Activated naive CD4-positive, alpha-beta T cell treated with anti-CD3 and anti-CD28 coated beads, Interleukin-2, amount 50 U/mL, for 16 hours (primary cell): Measurements from ENCODE around the gene OR56A1.

ENCODE experiments used
- DNase-seq: peaks from one replicate; pipeline ENCODE4 v3.0.0-alpha.2; 2020

OR56A1 gene

DNA sequence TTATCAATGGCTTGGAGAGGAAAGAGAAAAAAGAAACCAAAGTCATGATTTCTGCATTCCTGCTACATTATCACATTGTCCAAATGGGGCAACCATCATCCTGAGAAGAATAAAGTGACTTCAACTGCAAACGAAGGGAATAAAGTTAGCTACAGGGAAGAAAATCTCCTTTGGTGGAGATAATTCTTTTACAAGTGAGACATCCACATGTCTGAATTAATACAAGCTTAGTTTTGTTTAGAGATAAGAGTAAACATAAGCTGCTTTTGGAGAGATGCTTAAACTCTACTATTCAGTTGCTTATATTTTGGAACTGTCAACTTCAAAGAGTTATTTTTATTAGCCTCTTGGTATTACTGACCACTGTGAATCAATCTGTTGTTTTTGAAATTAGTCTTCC lies 43.7 kb downstream of the OR56A1 start, which contains the start of gene OR52L1:
Gene OR52L1, minus strand, starts transcription at position 101 of the 400 bp plus-strand sequence. Its CDS starts 55 bp downstream, at position 46.
- no peak for DNase-seq

DNA sequence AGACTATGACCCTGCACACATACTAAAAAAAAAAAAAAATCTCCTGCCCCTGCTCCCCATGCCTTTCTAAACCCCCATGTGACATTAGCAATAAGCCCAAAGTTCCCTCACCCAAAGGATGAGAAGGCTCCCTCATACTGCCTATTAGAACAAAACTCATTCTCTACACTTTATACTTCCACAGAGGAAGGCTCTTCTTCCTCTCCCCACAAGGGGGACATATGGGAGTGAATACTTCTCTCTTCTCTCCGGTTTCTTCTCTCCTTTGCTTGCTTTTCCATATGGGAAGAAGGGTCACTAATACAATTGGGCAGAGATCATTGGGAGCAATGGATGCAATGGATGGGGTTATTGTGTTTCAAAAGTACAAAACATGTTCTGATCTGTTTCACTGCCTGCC lies 47.1 kb downstream of the OR56A1 start:
- DNase-seq: no peak

DNA sequence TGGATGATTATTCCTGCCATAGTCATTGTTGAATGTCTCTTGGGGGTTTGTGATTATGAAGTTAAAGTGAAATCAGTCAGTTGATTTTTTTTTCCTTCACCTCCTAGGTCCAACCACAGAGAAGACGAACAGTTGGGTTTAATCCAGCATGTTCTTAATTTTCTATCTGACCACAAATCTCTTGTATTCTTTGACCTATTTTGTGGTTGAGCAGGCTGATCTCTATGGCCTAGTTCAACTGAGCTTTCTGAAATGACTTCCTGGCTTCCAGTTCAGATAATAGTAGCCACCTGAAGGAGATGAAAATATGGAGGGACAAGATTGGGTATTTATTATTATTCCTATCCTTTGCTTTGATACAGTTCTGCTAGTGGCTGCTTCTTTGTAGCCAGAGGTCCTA lies 57.0 kb downstream of the OR56A1 start:
- DNase-seq: no peak
